C4-2B (cell line): ENCODE results near the gene CDC42BPG.

ENCODE experiments used
- H3K27ac ChIP-seq: fragments of 450-650 bp; 2 replicates; pipeline ENCODE4 v1.5.1; 2017
- CTCF ChIP-seq: fragments of 450-650 bp; conservative IDR thresholded peaks from 2 replicates; pipeline ENCODE4 v1.5.1; 2017; ENCODE audit warnings: mild to moderate bottlenecking
- ZFX ChIP-seq: fragments of 450-650 bp; IDR thresholded peaks from 2 replicates; pipeline ENCODE4 v1.6.1; 2017

Gene CDC42BPG

GRCh38 chr11:64801158-64801464, 43.3 kb downstream of the CDC42BPG start:
- TF ChIP-seq ZFX (no peak), CTCF (no peak)
- H3K27ac ChIP-seq = no peak overlapping the region

- no peak overlapping the region for H3K27ac ChIP-seq
- no peak for TF ChIP-seq CTCF
- TF ChIP-seq ZFX = no peak
These were observed 43.9 kb downstream of the CDC42BPG start for GRCh38 chr11:64800303-64801157.

GRCh38 chr11:64799623-64800302, 44.7 kb downstream of the CDC42BPG start:
- H3K27ac ChIP-seq = no peak overlapping the region
- TF ChIP-seq CTCF (no peak), ZFX (no peak)

GRCh38 chr11:64799256-64799622, 45.2 kb downstream of the CDC42BPG start:
- TF ChIP-seq CTCF (no peak), ZFX (no peak)

DNA sequence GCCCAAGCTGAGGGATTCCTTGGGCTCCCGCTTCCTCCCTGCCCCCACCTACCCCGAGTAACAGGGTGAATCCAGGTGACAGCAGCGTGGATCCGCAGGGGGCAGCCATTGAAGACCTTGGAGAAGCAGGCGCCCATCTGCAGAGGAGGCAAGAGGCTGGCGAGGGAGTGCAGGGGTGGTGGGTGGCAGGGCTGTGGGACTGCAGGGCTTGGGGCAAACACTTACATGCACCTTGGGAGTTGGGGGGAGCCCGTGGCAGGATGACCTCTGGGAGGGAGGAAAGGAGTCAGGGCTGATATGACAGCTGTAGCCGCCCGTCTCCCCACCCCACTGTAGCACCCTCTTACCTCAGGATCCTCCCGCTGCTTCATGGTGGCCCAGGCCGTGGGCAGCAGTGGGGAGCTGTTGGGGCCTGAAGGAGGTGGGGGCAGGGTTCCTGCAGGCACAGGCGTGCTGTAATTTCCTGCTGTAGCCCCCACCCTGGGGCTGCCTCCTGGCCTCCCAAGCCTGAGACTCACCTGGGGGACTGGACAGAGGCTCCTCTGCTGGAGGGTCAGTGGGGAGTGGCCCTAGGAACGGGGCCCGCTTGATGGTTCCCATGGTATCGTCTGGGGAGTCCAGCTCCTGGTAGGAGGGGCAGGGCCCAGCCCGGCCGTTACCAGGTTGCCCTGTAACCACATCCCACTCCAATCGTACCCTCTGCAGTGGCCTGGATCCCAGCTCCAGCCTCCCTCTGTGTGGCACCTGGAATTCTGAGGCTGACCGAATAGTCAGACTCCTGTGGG, 47.5 kb downstream of the CDC42BPG start:
- no peak overlapping the region for H3K27ac ChIP-seq
- TF ChIP-seq ZFX = no peak
- TF ChIP-seq CTCF = no peak

More at GRCh38 chr11:64799256-64799622, 45.2 kb downstream of the CDC42BPG start:
- H3K27ac ChIP-seq = no peak overlapping the region

DNA sequence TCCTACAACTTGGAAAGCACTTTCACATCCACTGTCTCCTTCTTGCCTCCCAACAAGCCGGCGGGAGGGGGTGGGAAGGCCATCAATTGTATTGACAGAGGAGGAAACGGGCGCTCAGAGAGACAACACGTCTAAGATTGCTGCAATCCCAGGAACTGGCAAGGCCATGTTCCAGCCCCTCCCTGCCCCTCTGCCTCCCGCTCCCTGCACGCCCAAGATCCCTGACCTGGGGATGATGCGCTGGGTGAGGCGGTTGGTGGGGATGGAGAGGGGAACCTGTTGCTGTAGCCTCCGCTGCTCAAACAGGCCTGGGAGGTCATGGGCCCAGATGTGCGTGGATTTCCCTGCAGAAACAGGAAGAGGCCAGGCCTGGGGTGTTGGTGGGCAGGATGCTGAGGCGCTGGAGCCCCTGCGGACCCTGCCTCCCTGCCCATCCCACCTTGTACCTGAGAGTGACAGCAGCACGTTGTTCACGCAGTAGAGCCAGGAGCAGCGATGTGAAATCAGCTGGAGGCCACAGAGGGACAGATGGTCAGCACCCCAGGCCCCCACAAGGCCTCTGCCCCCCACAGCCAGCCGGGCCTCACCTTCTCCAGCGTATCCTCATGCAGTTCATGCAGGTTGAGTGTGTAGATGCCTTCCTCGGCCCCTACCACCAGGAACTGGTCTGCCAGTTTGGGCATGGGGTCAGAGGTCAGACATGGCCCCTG, 48.3 kb downstream of the CDC42BPG start:
- no peak for TF ChIP-seq CTCF
- no peak for TF ChIP-seq ZFX
- no peak overlapping the region for H3K27ac ChIP-seq
